ENCODE measurements around the gene FGD4.
"Not testable (repeated sequence)": the region's sequence is repeated elsewhere in the genome, so short reads cannot be mapped to it uniquely, and the experiment has no call there.

The FGD4 gene

DNA sequence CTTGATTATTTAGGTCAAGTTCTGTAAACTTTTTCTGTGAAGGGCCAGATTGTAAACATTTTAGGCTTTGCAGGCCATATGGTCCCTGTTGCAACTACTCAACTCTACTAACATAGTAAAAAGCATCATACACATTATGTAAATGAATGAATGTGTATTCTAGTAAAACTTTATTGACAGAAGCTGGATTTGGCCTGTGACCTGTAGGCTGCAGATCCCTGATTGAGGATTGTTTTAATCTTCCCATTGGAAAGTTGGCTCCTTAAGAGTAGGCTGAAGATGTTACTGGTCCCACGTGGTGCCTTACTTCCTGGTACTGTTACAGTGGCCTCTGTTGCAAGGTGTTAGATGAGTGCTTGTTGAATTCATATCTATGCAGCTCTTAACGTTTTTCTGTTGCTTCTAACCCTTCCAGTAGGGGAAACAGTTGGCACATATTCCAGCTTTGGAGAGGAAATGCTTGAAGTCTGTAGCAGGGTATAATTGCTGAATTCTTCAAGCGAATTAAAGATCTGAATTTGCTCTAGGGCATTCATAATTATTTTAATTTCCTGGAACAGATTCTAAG lies 146.1 kb downstream of the FGD4 start:
- Mint-ChIP-seq H3K27me3 (no peaks in the 10 kb centered on the region), H3K27ac (no peak overlapping the region), H3K36me3 (no peaks in the 10 kb centered on the region), H3K9me3 (no peaks in the 10 kb centered on the region), H3K4me3 (no peak overlapping the region), H3K4me1 (peaks cover 15 to 38% of the 10 kb centered on the region in 2 donors)
- ATAC-seq (replicated peaks) (no peak), DNase-seq (no peak)

DNA sequence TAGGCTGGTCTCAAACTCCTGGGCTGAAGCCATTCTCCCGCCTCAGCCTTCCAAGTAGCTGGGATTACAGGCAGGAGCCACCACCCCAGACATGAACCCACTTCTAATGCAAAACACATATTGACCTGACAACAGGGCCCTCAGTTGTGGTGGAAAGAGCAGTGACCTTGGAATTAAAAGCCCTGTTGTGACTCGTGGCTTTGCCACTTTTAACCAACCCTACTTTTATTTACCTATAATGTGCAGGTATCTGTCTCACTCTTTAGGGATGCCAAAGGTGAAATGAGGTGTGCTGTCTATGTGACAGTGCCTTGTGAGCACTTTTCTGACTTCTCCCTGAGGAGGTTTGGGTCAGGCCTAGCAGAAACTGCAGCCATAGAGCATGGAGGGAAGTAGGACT lies 146.9 kb downstream of the FGD4 start:
- Mint-ChIP-seq H3K27ac (no peak overlapping the region), H3K27me3 (no peaks in the 10 kb centered on the region), H3K4me3 (no peak overlapping the region), H3K9me3 (no peaks in the 10 kb centered on the region), H3K4me1 (peaks cover 15 to 42% of the 10 kb centered on the region in 2 donors), H3K36me3 (no peaks in the 10 kb centered on the region)
- ATAC-seq (replicated peaks), result no peak
- no peak for DNase-seq

DNA sequence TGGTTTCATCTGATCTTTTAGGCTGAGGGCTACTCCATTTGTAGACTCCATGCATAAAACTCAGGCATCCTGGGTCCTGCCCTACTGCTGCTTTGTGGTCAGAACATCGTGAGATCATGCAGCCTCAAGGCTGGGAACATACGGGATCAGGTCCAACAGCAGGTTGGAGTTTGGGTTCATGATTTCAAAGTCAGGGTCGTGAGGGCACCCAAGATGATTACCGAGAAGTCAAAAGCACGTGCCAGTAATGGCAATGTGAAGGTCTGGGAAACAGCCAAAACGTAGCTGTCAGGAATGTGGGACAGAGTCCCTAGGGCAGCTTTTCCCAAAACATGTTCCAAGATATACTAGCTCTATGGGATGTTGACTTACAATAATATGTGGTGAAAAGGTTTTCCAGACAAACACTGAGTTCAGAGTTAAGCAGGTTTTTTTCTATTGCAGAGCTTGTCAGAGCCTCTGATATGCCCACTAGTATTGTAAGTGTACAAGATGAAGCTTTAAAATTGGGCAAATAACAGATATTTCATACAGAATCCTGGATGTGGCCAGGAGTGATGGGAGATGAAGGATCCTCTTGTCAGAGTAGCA lies 149.4 kb downstream of the FGD4 start:
- H3K27me3 Mint-ChIP-seq, result no peaks in the 10 kb centered on the region
- no peak for DNase-seq
- peak overlapping the region in 1 of 2 donors; percentile 43 for H3K4me3 Mint-ChIP-seq
- no peak for ATAC-seq (replicated peaks)
- H3K9me3 Mint-ChIP-seq, result no peaks in the 10 kb centered on the region
- no peak overlapping the region for H3K27ac Mint-ChIP-seq
- H3K36me3 Mint-ChIP-seq, result no peaks in the 10 kb centered on the region
- H3K4me1 Mint-ChIP-seq, result peaks cover 15 to 42% of the 10 kb centered on the region in 2 donors

DNA sequence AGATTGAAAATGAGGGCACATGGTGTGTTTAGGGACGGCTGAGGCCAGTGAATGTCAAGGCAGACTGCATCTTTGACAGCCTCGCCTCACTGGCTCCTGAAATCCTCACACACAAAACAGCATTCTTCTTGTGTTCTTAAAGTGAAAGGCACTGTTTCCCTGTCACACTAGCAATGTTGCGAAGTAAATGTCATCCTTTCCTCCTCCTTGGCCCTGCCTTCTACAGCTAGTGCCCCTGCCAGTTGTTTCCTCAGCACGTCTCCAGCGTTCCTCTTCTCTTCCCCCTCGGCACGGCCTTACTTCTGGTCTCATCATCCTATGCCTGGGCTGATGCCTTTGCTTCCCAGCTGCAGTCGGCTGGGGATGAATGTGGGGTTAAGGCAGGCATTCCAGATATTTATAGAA lies 150.3 kb downstream of the FGD4 start:
- H3K4me3 Mint-ChIP-seq, result peak overlapping the region; percentile 43 to 48
- ATAC-seq (replicated peaks) (peak; percentile 55 to 63), DNase-seq (no peak)
- no peaks in the 10 kb centered on the region for H3K36me3 Mint-ChIP-seq
- H3K27me3 Mint-ChIP-seq, result no peaks in the 10 kb centered on the region
- peaks cover 15 to 41% of the 10 kb centered on the region in 2 donors for H3K4me1 Mint-ChIP-seq
- H3K27ac Mint-ChIP-seq, result peak overlapping the region; percentile 85
- H3K9me3 Mint-ChIP-seq, result no peaks in the 10 kb centered on the region

DNA sequence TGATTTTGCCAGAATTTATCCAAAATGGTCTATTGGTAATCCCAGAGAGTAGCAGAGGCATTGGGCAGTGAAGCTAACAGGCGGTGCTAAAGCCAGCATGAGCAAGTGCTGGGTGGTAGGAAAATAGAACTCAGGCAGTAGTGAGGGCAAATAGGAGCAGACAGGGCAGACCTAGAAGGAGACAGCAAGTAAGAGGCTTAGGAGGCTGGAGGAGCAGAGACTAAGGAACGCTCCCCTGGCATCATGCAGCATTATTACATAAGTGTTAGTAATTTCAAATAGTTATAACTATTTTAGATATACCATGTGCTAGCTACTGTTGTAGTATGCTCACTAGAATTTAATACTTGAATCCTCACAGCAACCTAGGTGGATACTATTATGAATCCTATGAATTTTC lies 151.7 kb downstream of the FGD4 start:
- Mint-ChIP-seq H3K9me3 (no peaks in the 10 kb centered on the region), H3K4me3 (no peak overlapping the region), H3K36me3 (no peaks in the 10 kb centered on the region), H3K4me1 (peaks cover 13 to 41% of the 10 kb centered on the region in 2 donors), H3K27me3 (no peaks in the 10 kb centered on the region), H3K27ac (no peak overlapping the region)
- no peak for DNase-seq
- ATAC-seq (replicated peaks), result no peak

DNA sequence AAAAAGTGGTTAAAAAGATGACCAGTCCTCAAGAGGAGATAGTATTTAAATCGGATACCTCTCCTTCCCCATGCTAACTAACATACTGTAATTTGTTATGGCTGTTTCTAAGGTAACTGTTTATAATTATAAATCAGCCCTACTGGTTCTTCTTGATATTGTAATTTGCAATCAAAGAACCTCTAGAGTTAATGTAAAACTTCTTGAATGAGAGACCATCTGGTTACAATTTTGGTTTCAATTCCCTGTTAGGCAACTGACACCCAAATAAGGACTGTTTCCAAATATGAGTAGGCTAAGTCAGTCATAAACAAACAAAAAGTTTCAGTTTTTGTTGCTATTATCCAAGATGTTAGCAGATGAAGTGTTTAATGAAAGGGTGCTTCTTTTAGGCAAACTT lies 159.5 kb downstream of the FGD4 start:
- Mint-ChIP-seq H3K9me3 (peaks cover 0 to 2% of the 10 kb centered on the region in 2 donors), H3K36me3 (peaks cover 0 to 4% of the 10 kb centered on the region in 2 donors), H3K27me3 (no peaks in the 10 kb centered on the region), H3K27ac (no peak overlapping the region), H3K4me3 (no peak overlapping the region), H3K4me1 (peaks cover 8 to 25% of the 10 kb centered on the region in 2 donors)
- ATAC-seq (replicated peaks) (peak; percentile 97), DNase-seq (no peak)

DNA sequence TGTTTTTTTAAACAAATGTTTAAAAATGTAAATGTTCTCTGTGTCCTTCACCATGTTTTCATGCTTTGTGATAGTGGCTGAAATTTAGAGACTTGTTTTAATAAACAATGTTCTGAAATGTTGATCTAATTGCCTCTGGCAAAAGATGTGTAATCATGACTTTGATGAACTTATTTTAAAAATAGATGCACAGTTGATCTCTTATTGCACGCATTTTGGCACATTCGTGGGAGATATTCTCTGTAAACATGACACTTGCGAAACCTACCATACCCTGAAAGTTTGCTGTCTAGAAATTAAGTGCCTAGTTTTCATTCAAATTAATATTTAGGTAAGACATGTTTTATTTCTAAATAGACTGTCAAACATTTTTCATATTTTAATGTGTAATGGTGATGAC lies 160.1 kb downstream of the FGD4 start:
- DNase-seq (no peak), ATAC-seq (replicated peaks) (no peak)
- Mint-ChIP-seq H3K4me1 (peaks cover 8 to 25% of the 10 kb centered on the region in 2 donors), H3K9me3 (peaks cover 0 to 2% of the 10 kb centered on the region in 2 donors), H3K36me3 (peaks cover 0 to 4% of the 10 kb centered on the region in 2 donors), H3K27me3 (no peaks in the 10 kb centered on the region), H3K27ac (no peak overlapping the region), H3K4me3 (no peak overlapping the region)

DNA sequence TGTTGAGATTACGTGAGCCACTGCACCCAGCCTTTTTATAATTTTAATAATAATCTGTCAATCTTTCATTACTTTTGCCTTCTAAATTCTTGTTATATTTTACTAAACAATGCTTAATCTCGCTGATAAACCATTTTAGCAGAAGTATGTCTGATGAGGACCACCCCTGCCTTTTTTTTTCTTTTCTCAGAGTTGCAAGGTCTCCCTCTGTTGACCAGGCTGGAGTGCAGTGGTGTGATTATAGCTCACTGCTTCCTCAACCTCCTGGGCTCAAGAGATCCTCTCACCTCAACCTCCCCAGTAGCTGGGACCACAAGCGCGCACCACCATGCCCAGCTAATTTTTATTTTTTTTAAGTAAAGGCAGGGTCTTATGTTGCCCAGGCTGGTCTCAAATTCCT lies 161.2 kb downstream of the FGD4 start:
- H3K9me3 Mint-ChIP-seq, result peaks cover 0 to 2% of the 10 kb centered on the region in 2 donors
- no peak for DNase-seq
- H3K36me3 Mint-ChIP-seq, result peaks cover 0 to 4% of the 10 kb centered on the region in 2 donors
- no peak overlapping the region for H3K27ac Mint-ChIP-seq
- peaks cover 8 to 18% of the 10 kb centered on the region in 2 donors for H3K4me1 Mint-ChIP-seq
- H3K4me3 Mint-ChIP-seq, result no peak overlapping the region
- no peaks in the 10 kb centered on the region for H3K27me3 Mint-ChIP-seq
- no peak for ATAC-seq (replicated peaks)

DNA sequence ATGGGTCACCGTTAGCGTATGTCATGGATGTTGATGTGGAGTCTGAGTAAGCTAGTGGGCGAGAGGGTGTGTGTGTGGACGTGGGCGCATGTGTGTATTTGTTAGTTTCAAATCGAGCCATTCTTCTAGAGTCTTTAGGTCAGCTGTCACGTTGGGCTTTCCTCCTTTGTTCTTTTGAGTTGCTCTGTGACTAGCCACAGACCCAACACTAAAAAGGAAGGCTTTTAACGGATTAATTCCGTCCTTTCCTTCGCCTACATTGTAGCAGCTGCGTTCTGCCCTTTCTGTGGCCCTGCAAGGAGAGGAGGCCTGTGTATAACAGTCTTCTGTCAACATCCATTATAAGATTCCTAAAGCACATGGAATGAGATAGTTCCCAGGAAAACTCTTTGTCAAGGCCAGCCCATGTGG lies 162.6 kb downstream of the FGD4 start:
- H3K9me3 Mint-ChIP-seq, result peaks cover 0 to 2% of the 10 kb centered on the region in 2 donors
- peaks cover 8 to 18% of the 10 kb centered on the region in 2 donors for H3K4me1 Mint-ChIP-seq
- no peak for ATAC-seq (replicated peaks)
- H3K27me3 Mint-ChIP-seq, result no peaks in the 10 kb centered on the region
- no peak overlapping the region for H3K27ac Mint-ChIP-seq
- peaks cover 0 to 4% of the 10 kb centered on the region in 2 donors for H3K36me3 Mint-ChIP-seq
- no peak overlapping the region for H3K4me3 Mint-ChIP-seq
- no peak for DNase-seq

DNA sequence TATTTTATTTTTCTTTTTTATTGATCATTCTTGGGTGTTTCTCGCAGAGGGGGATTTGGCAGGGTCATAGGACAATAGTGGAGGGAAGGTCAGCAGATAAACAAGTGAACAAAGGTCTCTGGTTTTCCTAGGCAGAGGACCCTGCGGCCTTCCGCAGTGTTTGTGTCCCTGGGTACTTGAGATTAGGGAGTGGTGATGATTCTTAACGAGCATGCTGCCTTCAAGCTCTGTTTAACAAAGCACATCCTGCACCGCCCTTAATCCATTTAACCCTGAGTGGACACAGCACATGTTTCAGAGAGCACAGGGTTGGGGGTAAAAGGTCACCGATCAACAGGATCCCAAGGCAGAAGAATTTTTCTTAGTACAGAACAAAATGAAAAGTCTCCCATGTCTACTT lies 163.1 kb downstream of the FGD4 start:
- DNase-seq; H3K4me3 Mint-ChIP-seq; ATAC-seq (replicated peaks); H3K9me3 Mint-ChIP-seq; H3K36me3 Mint-ChIP-seq; H3K27me3 Mint-ChIP-seq; H3K27ac Mint-ChIP-seq: not testable (repeated sequence)
- peaks cover 8 to 18% of the 10 kb centered on the region in 2 donors for H3K4me1 Mint-ChIP-seq

DNA sequence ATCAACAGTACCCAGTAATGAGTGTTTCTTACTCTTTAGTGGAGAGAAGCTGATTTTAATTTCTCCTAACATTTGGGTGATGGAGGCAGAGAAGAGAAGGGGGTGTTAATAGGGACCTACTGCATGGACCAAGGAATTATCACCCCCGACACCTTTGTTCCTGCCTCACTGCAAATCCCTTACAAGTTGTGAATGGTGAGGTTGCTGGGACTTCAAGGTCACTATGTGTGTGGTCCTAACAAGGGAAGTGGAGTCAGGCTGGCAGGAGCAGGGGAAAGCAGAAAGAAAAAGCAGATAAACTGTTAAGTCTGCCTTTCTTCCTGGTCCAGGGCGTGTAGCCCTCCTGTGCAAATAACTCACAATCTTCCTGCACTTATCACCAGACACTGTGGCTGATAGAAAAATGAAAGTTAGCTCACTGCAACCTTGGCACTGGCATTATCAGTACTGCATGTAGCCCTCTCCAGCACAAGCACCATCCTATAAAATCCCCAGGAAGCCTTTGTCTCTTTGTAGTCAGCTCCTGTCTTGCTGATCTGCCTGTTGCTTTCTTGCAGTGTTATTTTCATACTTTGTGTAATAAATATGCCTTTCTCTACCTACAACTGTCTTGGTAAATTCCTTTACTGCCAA lies 167.4 kb downstream of the FGD4 start:
- Mint-ChIP-seq H3K27me3 (no peaks in the 10 kb centered on the region), H3K36me3 (peaks cover 0 to 2% of the 10 kb centered on the region in 2 donors), H3K4me3 (no peak overlapping the region), H3K27ac (no peak overlapping the region), H3K4me1 (peaks cover 2 to 8% of the 10 kb centered on the region in 2 donors), H3K9me3 (no peaks in the 10 kb centered on the region)
- ATAC-seq (replicated peaks) (no peak), DNase-seq (no peak)

DNA sequence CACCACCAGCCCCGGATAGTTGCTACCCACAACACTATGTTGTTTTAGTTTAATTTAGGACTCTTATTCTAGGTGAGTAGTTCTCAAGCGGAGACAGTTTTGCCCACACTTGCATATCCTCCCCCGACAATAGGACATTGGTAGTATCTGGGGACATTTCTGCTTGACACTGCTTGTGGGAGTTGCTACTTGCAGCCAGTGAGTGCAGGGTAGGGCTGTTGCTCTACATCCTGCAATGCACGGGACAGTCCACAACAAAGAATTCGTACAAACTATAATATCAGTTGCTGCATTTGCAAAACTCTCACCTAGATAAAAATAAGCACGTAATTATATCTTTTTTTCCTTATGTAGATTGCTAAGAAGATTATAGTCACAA lies 167.9 kb downstream of the FGD4 start:
- DNase-seq, result no peak
- H3K4me3 Mint-ChIP-seq, result no peak overlapping the region
- H3K36me3 Mint-ChIP-seq, result peaks cover 0 to 2% of the 10 kb centered on the region in 2 donors
- no peaks in the 10 kb centered on the region for H3K27me3 Mint-ChIP-seq
- no peak overlapping the region for H3K27ac Mint-ChIP-seq
- no peaks in the 10 kb centered on the region for H3K9me3 Mint-ChIP-seq
- no peak for ATAC-seq (replicated peaks)
- H3K4me1 Mint-ChIP-seq, result peaks cover 2 to 5% of the 10 kb centered on the region in 2 donors

DNA sequence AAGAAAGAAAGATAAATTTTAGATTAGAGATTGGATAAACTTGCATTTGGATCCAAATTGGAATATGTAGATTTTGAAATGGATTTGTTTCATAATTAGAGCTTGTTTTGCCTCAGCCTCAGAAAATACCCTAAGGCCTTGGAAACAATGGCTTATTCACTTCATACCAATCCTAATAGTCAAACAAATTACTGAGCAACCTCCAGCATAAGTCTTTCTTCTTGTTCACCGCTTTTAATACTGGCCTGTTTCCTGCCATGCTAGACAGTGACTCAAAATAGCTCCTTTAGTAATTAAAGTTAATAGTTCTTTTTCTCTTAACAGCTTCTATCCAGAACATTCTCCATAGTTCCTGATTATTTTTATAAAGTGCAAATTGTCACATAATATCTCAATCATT lies 168.9 kb downstream of the FGD4 start:
- H3K4me3 Mint-ChIP-seq, result no peak overlapping the region
- peaks cover 2 to 5% of the 10 kb centered on the region in 2 donors for H3K4me1 Mint-ChIP-seq
- no peak overlapping the region for H3K27ac Mint-ChIP-seq
- peaks cover 0 to 2% of the 10 kb centered on the region in 2 donors for H3K36me3 Mint-ChIP-seq
- H3K9me3 Mint-ChIP-seq, result no peaks in the 10 kb centered on the region
- no peaks in the 10 kb centered on the region for H3K27me3 Mint-ChIP-seq
- ATAC-seq (replicated peaks), result no peak
- DNase-seq, result no peak

DNA sequence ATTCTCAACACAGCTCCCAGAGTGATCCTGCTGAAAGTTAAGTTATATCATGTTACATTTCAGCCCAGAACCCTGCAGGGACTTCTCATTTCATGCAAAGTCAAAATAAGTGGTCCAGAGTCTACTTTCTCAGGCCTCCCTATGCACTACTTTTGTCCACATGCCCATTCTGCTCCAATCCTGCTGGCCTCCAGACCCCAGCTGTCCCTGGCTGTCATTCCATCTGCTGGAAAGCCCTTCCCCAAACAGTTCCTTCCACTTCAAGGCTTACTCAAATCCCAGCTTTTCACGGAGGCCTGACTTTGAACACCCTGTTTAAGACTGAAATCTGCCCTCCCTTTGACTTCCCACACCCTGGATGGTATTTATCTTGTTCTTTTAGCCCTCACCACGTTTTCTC lies 169.9 kb downstream of the FGD4 start:
- no peak for ATAC-seq (replicated peaks)
- H3K4me3 Mint-ChIP-seq, result no peak overlapping the region
- no peak overlapping the region for H3K27ac Mint-ChIP-seq
- DNase-seq, result no peak
- H3K4me1 Mint-ChIP-seq, result peaks cover 2 to 5% of the 10 kb centered on the region in 2 donors
- no peaks in the 10 kb centered on the region for H3K27me3 Mint-ChIP-seq
- no peaks in the 10 kb centered on the region for H3K9me3 Mint-ChIP-seq
- no peaks in the 10 kb centered on the region for H3K36me3 Mint-ChIP-seq

DNA sequence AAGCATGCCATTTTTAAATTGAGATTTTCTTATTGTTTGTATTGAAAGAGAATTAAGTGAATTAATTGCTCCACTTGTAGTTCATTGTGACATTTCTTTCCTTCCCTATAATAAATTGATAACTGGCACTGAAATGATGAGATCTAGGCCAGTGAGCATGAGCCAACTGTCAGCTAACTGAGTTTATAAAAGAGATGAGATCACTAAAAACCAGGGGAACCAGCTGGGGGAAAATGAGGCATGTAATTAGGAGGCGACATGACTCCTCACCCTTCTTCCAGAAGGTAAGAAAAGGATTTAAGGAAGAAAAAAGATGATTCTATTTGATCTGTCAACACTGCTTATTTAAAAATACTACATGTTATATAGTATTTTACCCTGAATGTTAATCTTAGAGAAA lies 175.2 kb downstream of the FGD4 start:
- no peak for DNase-seq
- no peak overlapping the region for H3K27ac Mint-ChIP-seq
- H3K36me3 Mint-ChIP-seq, result peaks cover 0 to 3% of the 10 kb centered on the region in 2 donors
- H3K9me3 Mint-ChIP-seq, result peaks cover 3 to 7% of the 10 kb centered on the region in 2 donors
- peaks cover 2 to 5% of the 10 kb centered on the region in 2 donors for H3K4me1 Mint-ChIP-seq
- no peaks in the 10 kb centered on the region for H3K27me3 Mint-ChIP-seq
- no peak for ATAC-seq (replicated peaks)
- no peak overlapping the region for H3K4me3 Mint-ChIP-seq

Data from stimulated activated naive B cell treated with anti-CD40 and anti-IgM and Interleukin-4, amounts not matched to agents 10 μg/mL and 1 μg/mL and 100 μg/mL, for 72 hours (primary cell).